Endometrium (tissue), 2 donors: ENCODE data around the gene CADPS2.
"Not testable (repeated sequence)": the region's sequence is repeated elsewhere in the genome, so short reads cannot be mapped to it uniquely, and the experiment has no call there.

Experiments
- FAIRE-seq: peaks from 2 replicates; lab custom pipeline; 2012; peaks lifted over from hg19 to GRCh38; lab: Jason Lieb, UNC
- donor health status: control.
- donor health status: control.

CADPS2 gene

GRCh38 chr7:122673951-122674350, 212.3 kb downstream of the CADPS2 start:
- no peak for FAIRE-seq

GRCh38 chr7:122672536-122672935, 213.7 kb downstream of the CADPS2 start:
- FAIRE-seq, result no peak

GRCh38 chr7:122663733-122664132, 222.5 kb downstream of the CADPS2 start:
- FAIRE-seq, result no peak

GRCh38 chr7:122658856-122659255, 227.4 kb downstream of the CADPS2 start:
- FAIRE-seq, result no peak

- FAIRE-seq, result no peak
These were observed 232.6 kb downstream of the CADPS2 start for GRCh38 chr7:122653685-122654084.

- FAIRE-seq, result no peak
These were observed 233.4 kb downstream of the CADPS2 start for GRCh38 chr7:122652876-122653275.

- no peak for FAIRE-seq
These were observed 234.8 kb downstream of the CADPS2 start for GRCh38 chr7:122651451-122651850.

- FAIRE-seq, result no peak
These were observed 243.0 kb downstream of the CADPS2 start for GRCh38 chr7:122643250-122643649.

- FAIRE-seq, result no peak
These were observed 247.8 kb downstream of the CADPS2 start for GRCh38 chr7:122638459-122638858.

GRCh38 chr7:122637784-122638183, 248.5 kb downstream of the CADPS2 start:
- FAIRE-seq, result no peak

GRCh38 chr7:122635481-122635880, 250.8 kb downstream of the CADPS2 start:
- FAIRE-seq, result not testable (repeated sequence)

- no peak for FAIRE-seq
These were observed 252.8 kb downstream of the CADPS2 start for GRCh38 chr7:122633472-122633871.

GRCh38 chr7:122632238-122632637, 254.0 kb downstream of the CADPS2 start:
- FAIRE-seq, result no peak

GRCh38 chr7:122629412-122629953, 256.8 kb downstream of the CADPS2 start:
- FAIRE-seq, result no peak

GRCh38 chr7:122628651-122629411, 257.4 kb downstream of the CADPS2 start:
- no peak for FAIRE-seq

- FAIRE-seq, result no peak
These were observed 259.5 kb downstream of the CADPS2 start for GRCh38 chr7:122626785-122627184.

GRCh38 chr7:122622682-122623081, 263.6 kb downstream of the CADPS2 start:
- no peak for FAIRE-seq

- no peak for FAIRE-seq
These were observed 266.6 kb downstream of the CADPS2 start for GRCh38 chr7:122619664-122620063.

- no peak for FAIRE-seq
These were observed 267.6 kb downstream of the CADPS2 start for GRCh38 chr7:122618585-122619189.

- FAIRE-seq, result no peak
These were observed 269.3 kb downstream of the CADPS2 start for GRCh38 chr7:122616951-122617350.

- FAIRE-seq, result no peak
These were observed 280.3 kb downstream of the CADPS2 start for GRCh38 chr7:122605929-122606328.

GRCh38 chr7:122604251-122604650, 282.0 kb downstream of the CADPS2 start:
- no peak for FAIRE-seq

GRCh38 chr7:122602800-122603199, 283.5 kb downstream of the CADPS2 start:
- no peak for FAIRE-seq

- no peak for FAIRE-seq
These were observed 285.6 kb downstream of the CADPS2 start for GRCh38 chr7:122600630-122601029.
